ENCODE results near the gene CAND2. TPM values are rescaled to one million over a fixed set of nuclear protein-coding genes. Genes with fewer than 3 reads are reported as not detected.

Gene CAND2
- total and polyA plus RNA-seq, 2 experiments from 2014 or later, result 5.6 to 20.5 TPM

GRCh38 chr3:12808587-12808986 lies 12.1 kb downstream of the CAND2 start (continued):
- no peak for TF ChIP-seq ZNF331 (CRISPR knock-in tag; IDR thresholded peaks at IDR 0.05; ENCODE audit: low read depth)
- TF ChIP-seq REST (IDR thresholded peaks at IDR 0.05; ENCODE audit: unreplicated experiment), result no peak
- no peak for TF ChIP-seq EZH2 (IDR thresholded peaks at IDR 0.05; ENCODE audit: low read depth, unreplicated experiment)
- TF ChIP-seq POLR2AphosphoS5 (IDR thresholded peaks at IDR 0.05; ENCODE audit: low read depth), result no peak

- no peaks in the 10 kb centered on the region for H4K20me1 ChIP-seq (replicated peaks; ENCODE audit: insufficient read depth)
- TF ChIP-seq CREB1 (CRISPR knock-in tag; IDR thresholded peaks at IDR 0.05; ENCODE audit: low read depth) (no peak), CTCF (conservative IDR thresholded peaks at IDR 0.05; ENCODE audit: low read depth in 2 of 2) (no peak), ZNF331 (CRISPR knock-in tag; IDR thresholded peaks at IDR 0.05; ENCODE audit: low read depth) (no peak), EZH2 (IDR thresholded peaks at IDR 0.05; ENCODE audit: low read depth, unreplicated experiment) (no peak)
- H3K27me3 ChIP-seq (ENCODE audit: insufficient read depth), result no peaks in the 10 kb centered on the region
- peaks cover 4% of the 10 kb centered on the region for H3K27me3 Mint-ChIP-seq (ENCODE audit: insufficient read depth, low read depth, poor library complexity)
- H3K4me3 ChIP-seq, result peak overlapping the region; percentile 58; the same call in 1 of the 2 replicates
- no peak overlapping the region for H3K27ac ChIP-seq (ENCODE audit: low read depth)
- no peaks in the 10 kb centered on the region for H3K36me3 ChIP-seq (ENCODE audit: insufficient read depth)
- no peaks in the 10 kb centered on the region for H3K79me2 ChIP-seq (replicated peaks; ENCODE audit: insufficient read depth)
- no peak overlapping the region for H3K27ac Mint-ChIP-seq
- peak overlapping the region; percentile 78; the same call in 1 of the 2 replicates for H3K4me2 ChIP-seq
- peak overlapping the region; percentile 45 for H3K4me3 Mint-ChIP-seq
- DNase-seq (ENCODE audit: low spot score) (no peak), ATAC-seq (no peak)
- H3K9me2 ChIP-seq (ENCODE audit: insufficient read depth), result no peaks in the 10 kb centered on the region
- H3K4me1 ChIP-seq (ENCODE audit: insufficient read depth), result peaks cover 8% of the 10 kb centered on the region
- no peak overlapping the region for H2AFZ ChIP-seq
- no peaks in the 10 kb centered on the region for H3F3A ChIP-seq (replicated peaks; ENCODE audit: low read depth)
- H3K36me3 Mint-ChIP-seq (ENCODE audit: low read depth), result peaks cover 22% of the 10 kb centered on the region
- H3K4me1 Mint-ChIP-seq, result peaks cover 15% of the 10 kb centered on the region
- H3K9me3 Mint-ChIP-seq, result no peaks in the 10 kb centered on the region
Measured at GRCh38 chr3:12809001-12809400, 12.5 kb downstream of the CAND2 start.

GRCh38 chr3:12809435-12809834 lies 13.0 kb downstream of the CAND2 start:
- Histone ChIP-seq H3K4me3 (peak overlapping the region; percentile 58), H3K27me3 (ENCODE audit: insufficient read depth) (no peaks in the 10 kb centered on the region), H4K20me1 (replicated peaks; ENCODE audit: insufficient read depth) (no peaks in the 10 kb centered on the region), H3K79me2 (replicated peaks; ENCODE audit: insufficient read depth) (no peaks in the 10 kb centered on the region), H3F3A (replicated peaks; ENCODE audit: low read depth) (no peaks in the 10 kb centered on the region), H2AFZ (peak overlapping the region; percentile 43; the same call in 1 of the 2 replicates), H3K9me2 (ENCODE audit: insufficient read depth) (no peaks in the 10 kb centered on the region), H3K36me3 (ENCODE audit: insufficient read depth) (no peaks in the 10 kb centered on the region), H3K4me2 (peak overlapping the region; percentile 78), H3K27ac (ENCODE audit: low read depth) (no peak overlapping the region), H3K4me1 (ENCODE audit: insufficient read depth) (peaks cover 8% of the 10 kb centered on the region)
- Mint-ChIP-seq H3K27ac (no peak overlapping the region), H3K9me3 (no peaks in the 10 kb centered on the region), H3K27me3 (ENCODE audit: insufficient read depth, low read depth, poor library complexity) (peaks cover 4% of the 10 kb centered on the region), H3K4me3 (peak overlapping the region; percentile 45), H3K4me1 (peaks cover 15% of the 10 kb centered on the region), H3K36me3 (ENCODE audit: low read depth) (peaks cover 19% of the 10 kb centered on the region)
- TF ChIP-seq REST (IDR thresholded peaks at IDR 0.05; ENCODE audit: unreplicated experiment) (no peak), EZH2 (IDR thresholded peaks at IDR 0.05; ENCODE audit: low read depth, unreplicated experiment) (no peak), CTCF (conservative IDR thresholded peaks at IDR 0.05; ENCODE audit: low read depth in 2 of 2) (no peak), CREB1 (CRISPR knock-in tag; IDR thresholded peaks at IDR 0.05; ENCODE audit: low read depth) (no peak), ZNF114 (CRISPR knock-in tag; IDR thresholded peaks at IDR 0.05) (no peak)
- no peak for DNase-seq (ENCODE audit: low spot score)
- ATAC-seq, result no peak
